Measurements from ENCODE around the gene TCP10L. TPM values are rescaled to one million over a fixed set of nuclear protein-coding genes. Genes with fewer than 3 reads are reported as not detected.

TCP10L gene
- total RNA-seq, 4 donors from 2014 or later: 0.37 to 0.47 (median 0.38) TPM; not detected in 1

- ATAC-seq (ENCODE audit: low FRiP score) (no peak), DNase-seq (ENCODE audit: low spot score) (no peak)
- TF ChIP-seq CTCF (IDR thresholded peaks at IDR 0.05): no peak
Observed at GRCh38 chr21:32554832-32555638, 30.3 kb downstream of the TCP10L start.

GRCh38 chr21:32549886-32550285, 35.4 kb downstream of the TCP10L start:
- DNase-seq (ENCODE audit: low spot score) (no peak), ATAC-seq (ENCODE audit: low FRiP score) (no peak)
- no peak for TF ChIP-seq CTCF (IDR thresholded peaks at IDR 0.05)

GRCh38 chr21:32549440-32549839, 35.9 kb downstream of the TCP10L start:
- no peak for TF ChIP-seq CTCF (IDR thresholded peaks at IDR 0.05)
- ATAC-seq (ENCODE audit: low FRiP score) (no peak), DNase-seq (ENCODE audit: low spot score) (no peak)

GRCh38 chr21:32548978-32549377, 36.3 kb downstream of the TCP10L start:
- ATAC-seq (ENCODE audit: low FRiP score) (no peak), DNase-seq (ENCODE audit: low spot score) (no peak)
- no peak for TF ChIP-seq CTCF (IDR thresholded peaks at IDR 0.05)

GRCh38 chr21:32547018-32547417, 38.3 kb downstream of the TCP10L start:
- ATAC-seq (ENCODE audit: low FRiP score) (no peak), DNase-seq (ENCODE audit: low spot score) (no peak)
- no peak for TF ChIP-seq CTCF (IDR thresholded peaks at IDR 0.05)

GRCh38 chr21:32545948-32546441, 39.3 kb downstream of the TCP10L start:
- ATAC-seq (ENCODE audit: low FRiP score): no peak
- TF ChIP-seq CTCF (IDR thresholded peaks at IDR 0.05): no peak
- DNase-seq (ENCODE audit: low spot score): no peak

GRCh38 chr21:32544697-32545096, 40.6 kb downstream of the TCP10L start:
- DNase-seq (ENCODE audit: low spot score) (no peak), ATAC-seq (ENCODE audit: low FRiP score) (no peak)
- no peak for TF ChIP-seq CTCF (IDR thresholded peaks at IDR 0.05)
